G401 (cell line): ENCODE measurements around the gene PGBD4. TPM values are rescaled to one million over a fixed set of nuclear protein-coding genes. Genes with fewer than 3 reads are reported as not detected.

Source experiments
- total RNA-seq: library from RNA; depleted of rRNA; stranded (reverse); fragments of >200 nt; shearing (Covaris generic); gene quantifications from 2 replicates; pipeline ENCODE4 v1.2.3, GENCODE V29; 2014; rRNA removed

Gene PGBD4
- total RNA-seq, 1 experiment from 2014 or later = 1.1 TPM

Other genes starting within 250 kb of the PGBD4 start
- gene CHRM5, start 133.6 kb upstream of the PGBD4 start, total RNA-seq = 0.18 TPM in 1 of 2 replicates, not detected in the other
- gene AVEN, start 62.9 kb upstream of the PGBD4 start, total RNA-seq = 37.5 and 52.4 TPM in 2 replicates
- 52.4 and 61.7 TPM in 2 replicates for gene EMC7, start 221 bp upstream of the PGBD4 start, total RNA-seq
- gene KATNBL1, start 108.0 kb downstream of the PGBD4 start, total RNA-seq = 60.6 and 75.6 TPM in 2 replicates
- 202 TPM in 2 replicates for gene EMC4, start 122.9 kb downstream of the PGBD4 start, total RNA-seq
- gene SLC12A6, start 235.7 kb downstream of the PGBD4 start, total RNA-seq = 2.8 and 3.4 TPM in 2 replicates
- gene NOP10, start 241.1 kb downstream of the PGBD4 start, total RNA-seq = 291 and 354 TPM in 2 replicates
- not detected in 2 replicates for gene NUTM1, start 241.2 kb downstream of the PGBD4 start, total RNA-seq